GM23338 (cell line): Measurements from ENCODE around the gene GNAI1. TPM values are rescaled to one million over a fixed set of nuclear protein-coding genes. Genes with fewer than 3 reads are reported as not detected.

Source experiments
- ATAC-seq: fragments of 200-7000 bp; cut with Tn5 transposase; 3 replicates; pipeline ENCODE4 v1.9.1; 2020
- DNase-seq: peaks from one replicate; pipeline ENCODE4 v3.0.0-alpha.2; 2015; ENCODE audit warnings: low spot score
- H2AFZ ChIP-seq: fragments of 200-600 bp; sonication (generic); 2 replicates; pipeline ENCODE4 v1.8.0; 2016; ENCODE audit warnings: antibody characterized with exemption, mild to moderate bottlenecking, moderate library complexity
- H3F3A ChIP-seq: fragments of 200-600 bp; sonication (generic); replicated peaks from 2 replicates; pipeline ENCODE4 v1.8.0; 2017; ENCODE audit warnings: antibody characterized with exemption, mixed run types, low read depth
- H3K27ac ChIP-seq: fragments of 200-600 bp; sonication (generic); 2 replicates; pipeline ENCODE4 v1.6.1; 2016; ENCODE audit warnings: low read depth
- H3K27me3 ChIP-seq: fragments of 200-600 bp; sonication (generic); 2 replicates; pipeline ENCODE4 v1.8.0; 2016; ENCODE audit warnings: mild to moderate bottlenecking, mixed run types, moderate library complexity; ENCODE audit not compliant: insufficient read depth
- H3K36me3 ChIP-seq: fragments of 200-600 bp; sonication (generic); 2 replicates; pipeline ENCODE4 v1.8.0; 2016; ENCODE audit warnings: mild to moderate bottlenecking; ENCODE audit not compliant: insufficient read depth
- H3K4me1 ChIP-seq: fragments of 200-600 bp; sonication (generic); 2 replicates; pipeline ENCODE4 v1.8.0; 2016; ENCODE audit warnings: mild to moderate bottlenecking, moderate library complexity; ENCODE audit not compliant: insufficient read depth
- H3K4me2 ChIP-seq: fragments of 200-600 bp; sonication (generic); 2 replicates; pipeline ENCODE4 v1.7.1; 2017; ENCODE audit warnings: mixed run types
- H3K4me3 ChIP-seq: fragments of 200-600 bp; sonication (generic); 2 replicates; pipeline ENCODE4 v1.6.1; 2016; ENCODE audit warnings: mixed run types
- H3K79me2 ChIP-seq: fragments of 200-600 bp; sonication (generic); replicated peaks from 2 replicates; pipeline ENCODE4 v1.8.0; 2017; ENCODE audit warnings: mild to moderate bottlenecking; ENCODE audit not compliant: insufficient read depth
- H3K9me2 ChIP-seq: fragments of 200-600 bp; sonication (generic); 2 replicates; pipeline ENCODE4 v1.8.0; 2017; ENCODE audit not compliant: insufficient read depth
- H4K20me1 ChIP-seq: fragments of 200-600 bp; sonication (generic); replicated peaks from 2 replicates; pipeline ENCODE4 v1.8.0; 2017; ENCODE audit warnings: mild to moderate bottlenecking; ENCODE audit not compliant: insufficient read depth
- H3K27ac Mint-ChIP-seq: 2 replicates; pipeline ENCODE4 v1.8.0; 2020; ENCODE audit warnings: inconsistent platforms, mild to moderate bottlenecking, moderate library complexity, mixed read lengths
- H3K27me3 Mint-ChIP-seq: 3 replicates; pipeline ENCODE4 v1.8.0; 2022; ENCODE audit warnings: low read depth, mild to moderate bottlenecking, moderate library complexity, mixed read lengths, inconsistent platforms; ENCODE audit not compliant: insufficient read depth, poor library complexity
- H3K36me3 Mint-ChIP-seq: 3 replicates; pipeline ENCODE4 v1.8.0; 2021; ENCODE audit warnings: low read depth, mild to moderate bottlenecking, inconsistent platforms, moderate library complexity, mixed read lengths
- H3K4me1 Mint-ChIP-seq: 3 replicates; pipeline ENCODE4 v1.8.0; 2020; ENCODE audit warnings: mild to moderate bottlenecking, inconsistent platforms, mixed read lengths
- H3K4me3 Mint-ChIP-seq: 3 replicates; pipeline ENCODE4 v1.8.0; 2021; ENCODE audit warnings: moderate library complexity, mild to moderate bottlenecking, inconsistent platforms, mixed read lengths
- H3K9me3 Mint-ChIP-seq: 3 replicates; pipeline ENCODE4 v1.8.0; 2020; ENCODE audit warnings: moderate library complexity, mild to moderate bottlenecking, inconsistent platforms, mixed read lengths
- CREB1 ChIP-seq: fragments of 250-450 bp; sonication (Bioruptor Pico); IDR thresholded peaks from 2 replicates; pipeline ENCODE4 v1.5.0; 2020; ENCODE audit warnings: low read depth, mild to moderate bottlenecking, moderate library complexity
- EZH2 ChIP-seq: fragments of 200-600 bp; sonication (generic); IDR thresholded peaks from one replicate; pipeline ENCODE4 v1.8.0; 2017; ENCODE audit warnings: antibody characterized with exemption, mild to moderate bottlenecking, low read depth; ENCODE audit not compliant: unreplicated experiment
- EZH2phosphoT487 ChIP-seq: fragments of 200-600 bp; sonication (generic); IDR thresholded peaks from one replicate; pipeline ENCODE4 v1.8.1; 2018; ENCODE audit warnings: antibody characterized with exemption; ENCODE audit not compliant: unreplicated experiment
- JUNB ChIP-seq: IDR thresholded peaks from one replicate; pipeline ENCODE4 v1.6.1; 2016; ENCODE audit warnings: antibody characterized with exemption; ENCODE audit not compliant: unreplicated experiment
- NANOG ChIP-seq: IDR thresholded peaks from 2 replicates; pipeline ENCODE4 v1.6.1; 2016; ENCODE audit warnings: antibody characterized with exemption, borderline replicate concordance
- POLR2AphosphoS5 ChIP-seq: IDR thresholded peaks from 2 replicates; pipeline ENCODE4 v1.6.1; 2016; ENCODE audit warnings: antibody characterized with exemption, low read depth
- STAT1 ChIP-seq: IDR thresholded peaks from one replicate; pipeline ENCODE4 v1.6.1; 2016; ENCODE audit warnings: antibody characterized with exemption; ENCODE audit not compliant: unreplicated experiment
- ZNF114 ChIP-seq: fragments of 250-450 bp; sonication (Bioruptor Pico); IDR thresholded peaks from 2 replicates; pipeline ENCODE4 v1.5.0; 2020; ENCODE audit warnings: mild to moderate bottlenecking, moderate library complexity
- ZNF331 ChIP-seq: fragments of 250-450 bp; sonication (Bioruptor Pico); IDR thresholded peaks from 2 replicates; pipeline ENCODE4 v1.5.0; 2020; ENCODE audit warnings: low read depth, mild to moderate bottlenecking, moderate library complexity
- polyA plus RNA-seq: library from polyadenylated mRNA; unstranded; fragments of >200 nt; fragmentation: Nextera tagmentation; extraction: Ambion mirVana; gene quantifications from 2 replicates; pipeline ENCODE4 v1.2.1, GENCODE V29; 2016
- total RNA-seq: library from RNA; depleted of rRNA; stranded (reverse); fragments of >200 nt; shearing (Covaris generic); gene quantifications from 2 replicates; pipeline ENCODE4 v1.2.3, GENCODE V29; 2014
- TF ChIP-seq, protein P1 (sequence below): IDR thresholded peaks from 2 replicates; pipeline ENCODE4 v1.6.1; 2016; ENCODE audit warnings: antibody characterized with exemption
- TF ChIP-seq, protein P2 (sequence below), 2 experiments: fragments of 200-600 bp in 1 of 2; sonication (generic) in 1 of 2; conservative IDR thresholded peaks; 2 replicates each; pipeline versions ENCODE4 v1.5.1 to v1.6.1; 2016 to 2017; ENCODE audit warnings: antibody characterized with exemption in 2 of 2, low read depth in 2 of 2, mild to moderate bottlenecking in 2 of 2, moderate library complexity in 1 of 2
- TF ChIP-seq, protein P3 (sequence below): fragments of 250-450 bp; sonication (Bioruptor Pico); IDR thresholded peaks from 2 replicates; pipeline ENCODE4 v1.5.0; 2020; ENCODE audit warnings: mild to moderate bottlenecking, moderate library complexity
- TF ChIP-seq, protein P4 (sequence below): IDR thresholded peaks from one replicate; pipeline ENCODE4 v1.6.1; 2018; ENCODE audit warnings: antibody characterized with exemption; ENCODE audit not compliant: unreplicated experiment

The GNAI1 gene
- total and polyA plus RNA-seq, 2 experiments from 2014 or later, result 31.3 to 36.9 TPM

DNA sequence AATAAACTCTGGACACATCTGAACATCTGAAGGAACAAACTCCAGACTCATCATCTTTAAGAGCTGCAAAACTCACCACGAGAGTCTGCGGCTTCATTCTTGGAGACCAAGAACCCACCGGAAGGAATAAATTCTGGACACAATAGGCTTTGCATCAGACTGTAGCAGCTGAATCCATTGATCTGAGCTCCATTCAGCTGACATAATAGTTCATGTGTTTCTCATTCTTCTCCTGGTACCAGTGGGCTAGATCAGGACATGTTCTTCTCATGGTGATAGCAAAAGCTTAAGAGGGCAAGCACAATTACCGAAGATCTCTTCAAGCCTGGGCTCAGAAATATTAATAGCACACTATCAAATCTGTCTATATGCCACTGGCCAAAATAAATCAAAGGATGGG is 20.5 kb upstream of the GNAI1 start:
- no peaks in the 10 kb centered on the region for H4K20me1 ChIP-seq
- H3F3A ChIP-seq, result no peaks in the 10 kb centered on the region
- peak overlapping the region; percentile 64; the same call in 1 of the 2 replicates for H2AFZ ChIP-seq
- ATAC-seq (no peak), DNase-seq (no peak)
- no peak overlapping the region for H3K4me3 Mint-ChIP-seq
- no peaks in the 10 kb centered on the region for H3K27me3 Mint-ChIP-seq
- no peak overlapping the region for H3K27ac ChIP-seq
- no peaks in the 10 kb centered on the region for H3K9me3 Mint-ChIP-seq
- peaks cover 3% of the 10 kb centered on the region; the same call in 1 of the 2 replicates for H3K4me1 ChIP-seq
- no peak overlapping the region for H3K27ac Mint-ChIP-seq
- no peak overlapping the region for H3K4me3 ChIP-seq
- no peaks in the 10 kb centered on the region for H3K27me3 ChIP-seq
- TF ChIP-seq ZNF331, result no peak
- TF ChIP-seq, protein P1, sequence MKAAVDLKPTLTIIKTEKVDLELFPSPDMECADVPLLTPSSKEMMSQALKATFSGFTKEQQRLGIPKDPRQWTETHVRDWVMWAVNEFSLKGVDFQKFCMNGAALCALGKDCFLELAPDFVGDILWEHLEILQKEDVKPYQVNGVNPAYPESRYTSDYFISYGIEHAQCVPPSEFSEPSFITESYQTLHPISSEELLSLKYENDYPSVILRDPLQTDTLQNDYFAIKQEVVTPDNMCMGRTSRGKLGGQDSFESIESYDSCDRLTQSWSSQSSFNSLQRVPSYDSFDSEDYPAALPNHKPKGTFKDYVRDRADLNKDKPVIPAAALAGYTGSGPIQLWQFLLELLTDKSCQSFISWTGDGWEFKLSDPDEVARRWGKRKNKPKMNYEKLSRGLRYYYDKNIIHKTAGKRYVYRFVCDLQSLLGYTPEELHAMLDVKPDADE, result no peak
- TF ChIP-seq EZH2, result no peak
- TF ChIP-seq STAT1, result no peak
- no peak for TF ChIP-seq JUNB
- TF ChIP-seq EZH2phosphoT487, result no peak
- TF ChIP-seq, protein P2, sequence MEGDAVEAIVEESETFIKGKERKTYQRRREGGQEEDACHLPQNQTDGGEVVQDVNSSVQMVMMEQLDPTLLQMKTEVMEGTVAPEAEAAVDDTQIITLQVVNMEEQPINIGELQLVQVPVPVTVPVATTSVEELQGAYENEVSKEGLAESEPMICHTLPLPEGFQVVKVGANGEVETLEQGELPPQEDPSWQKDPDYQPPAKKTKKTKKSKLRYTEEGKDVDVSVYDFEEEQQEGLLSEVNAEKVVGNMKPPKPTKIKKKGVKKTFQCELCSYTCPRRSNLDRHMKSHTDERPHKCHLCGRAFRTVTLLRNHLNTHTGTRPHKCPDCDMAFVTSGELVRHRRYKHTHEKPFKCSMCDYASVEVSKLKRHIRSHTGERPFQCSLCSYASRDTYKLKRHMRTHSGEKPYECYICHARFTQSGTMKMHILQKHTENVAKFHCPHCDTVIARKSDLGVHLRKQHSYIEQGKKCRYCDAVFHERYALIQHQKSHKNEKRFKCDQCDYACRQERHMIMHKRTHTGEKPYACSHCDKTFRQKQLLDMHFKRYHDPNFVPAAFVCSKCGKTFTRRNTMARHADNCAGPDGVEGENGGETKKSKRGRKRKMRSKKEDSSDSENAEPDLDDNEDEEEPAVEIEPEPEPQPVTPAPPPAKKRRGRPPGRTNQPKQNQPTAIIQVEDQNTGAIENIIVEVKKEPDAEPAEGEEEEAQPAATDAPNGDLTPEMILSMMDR (conservative IDR thresholded peaks at IDR 0.05; ENCODE audit: low read depth in 2 of 2), result no peak
- TF ChIP-seq, protein P3, sequence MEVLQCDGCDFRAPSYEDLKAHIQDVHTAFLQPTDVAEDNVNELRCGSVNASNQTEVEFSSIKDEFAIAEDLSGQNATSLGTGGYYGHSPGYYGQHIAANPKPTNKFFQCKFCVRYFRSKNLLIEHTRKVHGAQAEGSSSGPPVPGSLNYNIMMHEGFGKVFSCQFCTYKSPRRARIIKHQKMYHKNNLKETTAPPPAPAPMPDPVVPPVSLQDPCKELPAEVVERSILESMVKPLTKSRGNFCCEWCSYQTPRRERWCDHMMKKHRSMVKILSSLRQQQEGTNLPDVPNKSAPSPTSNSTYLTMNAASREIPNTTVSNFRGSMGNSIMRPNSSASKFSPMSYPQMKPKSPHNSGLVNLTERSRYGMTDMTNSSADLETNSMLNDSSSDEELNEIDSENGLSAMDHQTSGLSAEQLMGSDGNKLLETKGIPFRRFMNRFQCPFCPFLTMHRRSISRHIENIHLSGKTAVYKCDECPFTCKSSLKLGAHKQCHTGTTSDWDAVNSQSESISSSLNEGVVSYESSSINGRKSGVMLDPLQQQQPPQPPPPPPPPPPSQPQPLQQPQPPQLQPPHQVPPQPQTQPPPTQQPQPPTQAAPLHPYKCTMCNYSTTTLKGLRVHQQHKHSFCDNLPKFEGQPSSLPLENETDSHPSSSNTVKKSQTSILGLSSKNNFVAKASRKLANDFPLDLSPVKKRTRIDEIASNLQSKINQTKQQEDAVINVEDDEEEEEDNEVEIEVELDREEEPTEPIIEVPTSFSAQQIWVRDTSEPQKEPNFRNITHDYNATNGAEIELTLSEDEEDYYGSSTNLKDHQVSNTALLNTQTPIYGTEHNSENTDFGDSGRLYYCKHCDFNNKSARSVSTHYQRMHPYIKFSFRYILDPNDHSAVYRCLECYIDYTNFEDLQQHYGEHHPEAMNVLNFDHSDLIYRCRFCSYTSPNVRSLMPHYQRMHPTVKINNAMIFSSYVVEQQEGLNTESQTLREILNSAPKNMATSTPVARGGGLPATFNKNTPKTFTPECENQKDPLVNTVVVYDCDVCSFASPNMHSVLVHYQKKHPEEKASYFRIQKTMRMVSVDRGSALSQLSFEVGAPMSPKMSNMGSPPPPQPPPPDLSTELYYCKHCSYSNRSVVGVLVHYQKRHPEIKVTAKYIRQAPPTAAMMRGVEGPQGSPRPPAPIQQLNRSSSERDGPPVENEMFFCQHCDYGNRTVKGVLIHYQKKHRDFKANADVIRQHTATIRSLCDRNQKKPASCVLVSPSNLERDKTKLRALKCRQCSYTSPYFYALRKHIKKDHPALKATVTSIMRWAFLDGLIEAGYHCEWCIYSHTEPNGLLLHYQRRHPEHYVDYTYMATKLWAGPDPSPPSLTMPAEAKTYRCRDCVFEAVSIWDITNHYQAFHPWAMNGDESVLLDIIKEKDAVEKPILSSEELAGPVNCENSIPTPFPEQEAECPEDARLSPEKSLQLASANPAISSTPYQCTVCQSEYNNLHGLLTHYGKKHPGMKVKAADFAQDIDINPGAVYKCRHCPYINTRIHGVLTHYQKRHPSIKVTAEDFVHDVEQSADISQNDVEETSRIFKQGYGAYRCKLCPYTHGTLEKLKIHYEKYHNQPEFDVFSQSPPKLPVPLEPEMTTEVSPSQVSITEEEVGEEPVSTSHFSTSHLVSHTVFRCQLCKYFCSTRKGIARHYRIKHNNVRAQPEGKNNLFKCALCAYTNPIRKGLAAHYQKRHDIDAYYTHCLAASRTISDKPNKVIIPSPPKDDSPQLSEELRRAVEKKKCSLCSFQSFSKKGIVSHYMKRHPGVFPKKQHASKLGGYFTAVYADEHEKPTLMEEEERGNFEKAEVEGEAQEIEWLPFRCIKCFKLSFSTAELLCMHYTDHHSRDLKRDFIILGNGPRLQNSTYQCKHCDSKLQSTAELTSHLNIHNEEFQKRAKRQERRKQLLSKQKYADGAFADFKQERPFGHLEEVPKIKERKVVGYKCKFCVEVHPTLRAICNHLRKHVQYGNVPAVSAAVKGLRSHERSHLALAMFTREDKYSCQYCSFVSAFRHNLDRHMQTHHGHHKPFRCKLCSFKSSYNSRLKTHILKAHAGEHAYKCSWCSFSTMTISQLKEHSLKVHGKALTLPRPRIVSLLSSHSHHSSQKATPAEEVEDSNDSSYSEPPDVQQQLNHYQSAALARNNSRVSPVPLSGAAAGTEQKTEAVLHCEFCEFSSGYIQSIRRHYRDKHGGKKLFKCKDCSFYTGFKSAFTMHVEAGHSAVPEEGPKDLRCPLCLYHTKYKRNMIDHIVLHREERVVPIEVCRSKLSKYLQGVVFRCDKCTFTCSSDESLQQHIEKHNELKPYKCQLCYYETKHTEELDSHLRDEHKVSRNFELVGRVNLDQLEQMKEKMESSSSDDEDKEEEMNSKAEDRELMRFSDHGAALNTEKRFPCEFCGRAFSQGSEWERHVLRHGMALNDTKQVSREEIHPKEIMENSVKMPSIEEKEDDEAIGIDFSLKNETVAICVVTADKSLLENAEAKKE (CRISPR knock-in tag), result no peak
- no peak for TF ChIP-seq POLR2AphosphoS5
- no peak for TF ChIP-seq NANOG
- TF ChIP-seq, protein P4, sequence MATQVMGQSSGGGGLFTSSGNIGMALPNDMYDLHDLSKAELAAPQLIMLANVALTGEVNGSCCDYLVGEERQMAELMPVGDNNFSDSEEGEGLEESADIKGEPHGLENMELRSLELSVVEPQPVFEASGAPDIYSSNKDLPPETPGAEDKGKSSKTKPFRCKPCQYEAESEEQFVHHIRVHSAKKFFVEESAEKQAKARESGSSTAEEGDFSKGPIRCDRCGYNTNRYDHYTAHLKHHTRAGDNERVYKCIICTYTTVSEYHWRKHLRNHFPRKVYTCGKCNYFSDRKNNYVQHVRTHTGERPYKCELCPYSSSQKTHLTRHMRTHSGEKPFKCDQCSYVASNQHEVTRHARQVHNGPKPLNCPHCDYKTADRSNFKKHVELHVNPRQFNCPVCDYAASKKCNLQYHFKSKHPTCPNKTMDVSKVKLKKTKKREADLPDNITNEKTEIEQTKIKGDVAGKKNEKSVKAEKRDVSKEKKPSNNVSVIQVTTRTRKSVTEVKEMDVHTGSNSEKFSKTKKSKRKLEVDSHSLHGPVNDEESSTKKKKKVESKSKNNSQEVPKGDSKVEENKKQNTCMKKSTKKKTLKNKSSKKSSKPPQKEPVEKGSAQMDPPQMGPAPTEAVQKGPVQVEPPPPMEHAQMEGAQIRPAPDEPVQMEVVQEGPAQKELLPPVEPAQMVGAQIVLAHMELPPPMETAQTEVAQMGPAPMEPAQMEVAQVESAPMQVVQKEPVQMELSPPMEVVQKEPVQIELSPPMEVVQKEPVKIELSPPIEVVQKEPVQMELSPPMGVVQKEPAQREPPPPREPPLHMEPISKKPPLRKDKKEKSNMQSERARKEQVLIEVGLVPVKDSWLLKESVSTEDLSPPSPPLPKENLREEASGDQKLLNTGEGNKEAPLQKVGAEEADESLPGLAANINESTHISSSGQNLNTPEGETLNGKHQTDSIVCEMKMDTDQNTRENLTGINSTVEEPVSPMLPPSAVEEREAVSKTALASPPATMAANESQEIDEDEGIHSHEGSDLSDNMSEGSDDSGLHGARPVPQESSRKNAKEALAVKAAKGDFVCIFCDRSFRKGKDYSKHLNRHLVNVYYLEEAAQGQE, result no peak
- TF ChIP-seq ZNF114 (CRISPR knock-in tag), result no peak
- no peak for TF ChIP-seq CREB1 (CRISPR knock-in tag)
- H3K4me1 Mint-ChIP-seq, result peaks cover 10% of the 10 kb centered on the region
- no peaks in the 10 kb centered on the region for H3K36me3 Mint-ChIP-seq
- H3K9me2 ChIP-seq, result no peaks in the 10 kb centered on the region
- no peaks in the 10 kb centered on the region for H3K79me2 ChIP-seq
- no peaks in the 10 kb centered on the region for H3K36me3 ChIP-seq
- no peak overlapping the region for H3K4me2 ChIP-seq
